ENCODE results near the gene MEGF11.

- no peak for TF ChIP-seq CTCF (conservative IDR thresholded peaks at IDR 0.05; ENCODE audit: low read depth, low read length)
- TF ChIP-seq EZH2 (IDR thresholded peaks at IDR 0.05; ENCODE audit: low read length, unreplicated experiment) = no peak
- no peak for TF ChIP-seq EZH2phosphoT487 (IDR thresholded peaks at IDR 0.05; ENCODE audit: borderline replicate concordance, low read length)
Observed at GRCh38 chr15:66084704-66085103, 168.8 kb downstream of the MEGF11 start.
